Eye (tissue), 1 donor: Measurements from ENCODE around the gene ANO10.
"Not testable (repeated sequence)": the region's sequence is repeated elsewhere in the genome, so short reads cannot be mapped to it uniquely, and the experiment has no call there.

ENCODE experiments used
- DNase-seq: peaks from one replicate; pipeline ENCODE4 v3.0.0-alpha.2; 2015

ANO10 gene

GRCh38 chr3:43369404-43370292, 252.2 kb downstream of the ANO10 start:
- DNase-seq = no peak

- no peak for DNase-seq
Measured at GRCh38 chr3:43366885-43367284, 254.9 kb downstream of the ANO10 start.

- no peak for DNase-seq
Measured at GRCh38 chr3:43366481-43366880, 255.3 kb downstream of the ANO10 start.

GRCh38 chr3:43365601-43366305, 256.1 kb downstream of the ANO10 start:
- DNase-seq = no peak

GRCh38 chr3:43364926-43365325, 256.9 kb downstream of the ANO10 start:
- no peak for DNase-seq

- DNase-seq = no peak
Measured at GRCh38 chr3:43364494-43364893, 257.3 kb downstream of the ANO10 start.

- DNase-seq = peak; percentile 30
Measured at GRCh38 chr3:43363621-43364266, 258.1 kb downstream of the ANO10 start.

GRCh38 chr3:43362961-43363360, 258.9 kb downstream of the ANO10 start:
- DNase-seq = no peak

- DNase-seq = no peak
Measured at GRCh38 chr3:43362183-43362582, 259.6 kb downstream of the ANO10 start.

- DNase-seq = no peak
Measured at GRCh38 chr3:43361077-43361476, 260.7 kb downstream of the ANO10 start.

GRCh38 chr3:43356033-43356432, 265.8 kb downstream of the ANO10 start:
- DNase-seq = not testable (repeated sequence)

GRCh38 chr3:43353923-43354670, 267.7 kb downstream of the ANO10 start:
- no peak for DNase-seq

GRCh38 chr3:43353393-43353792, 268.4 kb downstream of the ANO10 start:
- DNase-seq = no peak

- no peak for DNase-seq
Measured at GRCh38 chr3:43349716-43350115, 272.1 kb downstream of the ANO10 start.

GRCh38 chr3:43348852-43349574, 272.8 kb downstream of the ANO10 start:
- no peak for DNase-seq

- peak; percentile 15 for DNase-seq
Measured at GRCh38 chr3:43348350-43348749, 273.5 kb downstream of the ANO10 start.

- DNase-seq = no peak
Measured at GRCh38 chr3:43347774-43348173, 274.0 kb downstream of the ANO10 start.

GRCh38 chr3:43346978-43347749, 274.6 kb downstream of the ANO10 start:
- no peak for DNase-seq

GRCh38 chr3:43345877-43346276, 275.9 kb downstream of the ANO10 start:
- DNase-seq = no peak

GRCh38 chr3:43345246-43345645, 276.6 kb downstream of the ANO10 start:
- DNase-seq = no peak

- no peak for DNase-seq
Measured at GRCh38 chr3:43344520-43344919, 277.3 kb downstream of the ANO10 start.
